ENCODE results near the gene CCDC24.

GRCh38 chr1:43970911-43971310 lies 20.5 kb upstream of the CCDC24 start:
- no peak for TF ChIP-seq POLR2A (IDR thresholded peaks at IDR 0.05)
- no peak for TF ChIP-seq CTCF (IDR thresholded peaks at IDR 0.05)
